K562 (cell line): ENCODE measurements around the gene BTAF1. TPM values are rescaled to one million over a fixed set of nuclear protein-coding genes. Genes with fewer than 3 reads are reported as not detected.

Experiments used
- ATAC-seq: fragments of 200-7000 bp; cut with Tn5 transposase; 3 replicates; pipeline ENCODE4 v1.9.1; 2020; ENCODE audit warnings: moderate library complexity
- BruUV-seq: library from RNA; stranded (reverse); fragments of 400-500 nt; replicated peaks from 2 replicates; lab custom pipeline; 2021; lab: Mats Ljungman, UMichigan
- CTCF ChIA-PET: fragments of 300-600 bp; formaldehyde crosslinking; extraction: SDS; loops from one replicate; lab custom pipeline; 2021; ENCODE audit warnings: low intra/inter-chr PET ratio; lab: Yijun Ruan, JAX
- POLR2A ChIA-PET: fragments of 300-600, 350-650 bp; sonication (Branson Sonifier 250); formaldehyde crosslinking; extraction: SDS; loops from one replicate; lab custom pipeline; 2021; ENCODE audit warnings: antibody characterized with exemption, inconsistent platforms; lab: Yijun Ruan, JAX
- DNase-seq, 4 experiments: peaks; one replicate each; pipeline versions ENCODE4 v3.0.0 to v3.0.0-alpha.2; 2011 to 2018; ENCODE audit warnings: low spot score in 3 of 4, mixed read lengths in 3 of 4; ENCODE audit errors: extremely low read depth in 1 of 4
- FAIRE-seq: peaks from 2 replicates; lab custom pipeline; 2011; peaks lifted over from hg19 to GRCh38; lab: Jason Lieb, UNC
- H2AFZ ChIP-seq: 2 replicates; pipeline ENCODE4 v1.6.0; 2011; ENCODE audit warnings: low read depth, low read length, control low read depth, inconsistent platforms
- H3K27ac ChIP-seq: fragments of 200-600 bp; 3 replicates; pipeline ENCODE4 v1.8.0; 2011; ENCODE audit warnings: low read depth, mild to moderate bottlenecking, control low read depth, inconsistent platforms, low read length, moderate library complexity, mixed read lengths; ENCODE audit errors: extremely low read depth
- H3K27me3 ChIP-seq, 2 experiments: fragments of 300-600 bp in 1 of 2; 2 replicates in 1 of 2; 3 replicates in 1 of 2; pipeline versions ENCODE4 v1.6.0 to v1.8.0; 2011; ENCODE audit warnings: inconsistent platforms in 2 of 2, low read length in 2 of 2, mild to moderate bottlenecking in 1 of 2, mixed read lengths in 1 of 2, moderate library complexity in 1 of 2; ENCODE audit not compliant: control insufficient read depth in 2 of 2, insufficient read depth in 2 of 2
- H3K36me3 ChIP-seq: fragments of 300-600 bp; 3 replicates; pipeline ENCODE4 v1.8.0; 2011; ENCODE audit warnings: mild to moderate bottlenecking, low read length, inconsistent platforms; ENCODE audit not compliant: control insufficient read depth, insufficient read depth
- H3K4me1 ChIP-seq, 2 experiments: fragments of 200-600 bp in 1 of 2; replicated peaks in 1 of 2; 2 replicates in 1 of 2; 3 replicates in 1 of 2; pipeline versions ENCODE4 v1.5.1 to v1.8.0; 2011; ENCODE audit warnings: inconsistent platforms in 2 of 2, low read length in 2 of 2, mild to moderate bottlenecking in 1 of 2, mixed read lengths in 1 of 2, moderate library complexity in 1 of 2; ENCODE audit not compliant: control insufficient read depth in 2 of 2, insufficient read depth in 2 of 2
- H3K4me2 ChIP-seq: 2 replicates; pipeline ENCODE4 v1.6.1; 2011; ENCODE audit warnings: low read length, control low read depth, inconsistent platforms, mixed read lengths; ENCODE audit not compliant: insufficient read depth
- H3K4me3 ChIP-seq: fragments of 200-600 bp; sonication (generic), shearing (Covaris generic); 2 replicates; pipeline ENCODE4 v1.5.1; 2016; ENCODE audit warnings: control low read depth, inconsistent platforms
- H3K79me2 ChIP-seq: fragments of 200-600 bp; 3 replicates; pipeline ENCODE4 v1.8.0; 2011; ENCODE audit warnings: low read length, inconsistent platforms; ENCODE audit not compliant: control insufficient read depth, insufficient read depth
- H3K9ac ChIP-seq, 2 experiments: 2 replicates each; pipeline versions ENCODE4 v1.6.0 to v1.6.1; 2011; ENCODE audit warnings: low read depth in 2 of 2, low read length in 2 of 2, control low read depth in 1 of 2, inconsistent platforms in 1 of 2, mild to moderate bottlenecking in 1 of 2, mixed read lengths in 1 of 2; ENCODE audit not compliant: insufficient read depth in 1 of 2
- H3K9me1 ChIP-seq: one replicate; pipeline ENCODE4 v1.6.0; 2011; ENCODE audit warnings: inconsistent platforms, mild to moderate bottlenecking, low read length, moderate library complexity; ENCODE audit not compliant: control insufficient read depth, insufficient read depth
- H3K9me3 ChIP-seq: replicated peaks from 2 replicates; pipeline ENCODE4 v1.5.1; 2011; ENCODE audit warnings: low read depth, low read length, inconsistent platforms; ENCODE audit not compliant: control insufficient read depth, insufficient read depth
- H4K20me1 ChIP-seq: replicated peaks from 2 replicates; pipeline ENCODE4 v1.6.1; 2011; ENCODE audit warnings: low read length, inconsistent platforms, mixed read lengths; ENCODE audit not compliant: control insufficient read depth, insufficient read depth
- EP300 ChIP-seq: IDR thresholded peaks from 2 replicates; pipeline ENCODE4 v1.6.1; 2012; ENCODE audit warnings: low read length, improper control_type of control experiment
- EZH2 ChIP-seq: IDR thresholded peaks from 2 replicates; pipeline ENCODE4 v1.6.1; 2012; ENCODE audit warnings: low read depth, mild to moderate bottlenecking, inconsistent platforms, low read length, borderline replicate concordance
- FUS ChIP-seq: fragments of 200-400 bp; formaldehyde crosslinking; optimal IDR thresholded peaks from 2 replicates; pipeline ENCODE3; 2017; ENCODE audit warnings: low read depth, low read length
- GATAD2A ChIP-seq: fragments of 450-650 bp; IDR thresholded peaks from 2 replicates; pipeline ENCODE4 v1.6.1; 2017
- GTF2E2 ChIP-seq: fragments of 200-800 bp; sonication (Bioruptor generic); IDR thresholded peaks from 2 replicates; pipeline ENCODE4 v1.6.1; 2016; ENCODE audit warnings: missing genetic modification characterization, missing compliant biosample characterization
- NCOA1 ChIP-seq: fragments of 450-650 bp; IDR thresholded peaks from 2 replicates; pipeline ENCODE4 v1.6.1; 2016; ENCODE audit warnings: low read depth
- PURB ChIP-seq: sonication (generic); formaldehyde crosslinking; IDR thresholded peaks from 2 replicates; pipeline ENCODE4 v1.9.0; 2021; ENCODE audit warnings: low read depth, mild to moderate bottlenecking, missing genetic modification reagents
- RBM22 ChIP-seq: fragments of 200-400 bp; formaldehyde crosslinking; IDR thresholded peaks from 2 replicates; pipeline ENCODE4 v1.6.1; 2018; ENCODE audit warnings: low read length, low read depth; ENCODE audit not compliant: poor library complexity, severe bottlenecking
- SOX6 ChIP-seq: fragments of 450-650 bp; IDR thresholded peaks from 2 replicates; pipeline ENCODE4 v1.6.1; 2014; ENCODE audit warnings: mild to moderate bottlenecking
- THRAP3 ChIP-seq: fragments of 450-650 bp; IDR thresholded peaks from 2 replicates; pipeline ENCODE4 v1.6.1; 2016; ENCODE audit warnings: mild to moderate bottlenecking, inconsistent platforms, borderline replicate concordance
- WGBS: fragments of 100-300 bp; shearing (Covaris generic); methylation state at CpG from one replicate; pipeline ENCODE4 v1.1.6; 2016; ENCODE audit warnings: low coverage, mixed read lengths; ENCODE audit not compliant: insufficient coverage; ENCODE audit errors: missing lambda C conversion rate; 5-methylcytosine and 5-hydroxymethylcytosine counted together
- in situ Hi-C: fragments of 300-500 bp; cut with MboI; formaldehyde crosslinking; loops from 4 replicates; pipeline ENCODE4 v1.15.0; 2018; ENCODE audit warnings: inconsistent platforms, mixed read lengths
- intact Hi-C: fragments of 100-400 bp; cut with micrococcal nuclease; formaldehyde crosslinking; loops from 2 replicates; pipeline ENCODE4 v1.14.2; 2022
- polyA plus RNA-seq, 8 experiments: library from polyadenylated mRNA; depleted of rRNA in 4 of 8; stranded (reverse) in 5 of 8; unstranded in 3 of 8; fragments of >200 nt; fragmentation: Nextera tagmentation in 2 of 8; fragmentation: Illumina TruSeq in 1 of 8; extraction: Ambion mirVana in 2 of 8; extraction: Trizol in 1 of 8; gene quantifications; 2 replicates each; pipeline versions ENCODE4 v1.2.1 to v1.2.3, GENCODE V29; 2011 to 2014; ENCODE audit warnings: inconsistent platforms in 1 of 8, missing spikeins in 1 of 8
- total RNA-seq, 7 experiments: library from RNA; depleted of rRNA in 6 of 7; stranded (reverse); fragments of >200 nt in 6 of 7; fragmentation: Illumina TruSeq in 2 of 7; extraction: Trizol in 2 of 7; gene quantifications; 2 replicates each; pipeline versions ENCODE4 v1.2.1 to v1.2.3, GENCODE V29; 2011 to 2021; ENCODE audit warnings: low replicate concordance in 1 of 7
- TF ChIP-seq, protein P1 (sequence below): fragments of 250-450 bp; sonication (Bioruptor Pico); IDR thresholded peaks from 2 replicates; pipeline ENCODE4 v1.5.0; 2021; ENCODE audit warnings: mild to moderate bottlenecking, moderate library complexity
- TF ChIP-seq, protein P2 (sequence below): fragments of 250-450 bp; sonication (Bioruptor Pico); IDR thresholded peaks from 2 replicates; pipeline ENCODE4 v1.4.0; 2020; ENCODE audit warnings: mild to moderate bottlenecking, moderate library complexity
- TF ChIP-seq, protein P3 (sequence below): fragments of 450-650 bp; IDR thresholded peaks from 2 replicates; pipeline ENCODE4 v1.6.1; 2017; ENCODE audit warnings: antibody characterized with exemption, mild to moderate bottlenecking

Gene BTAF1
- total and polyA plus RNA-seq, 9 of the 15 experiments (the other 6 are each of a cell fraction or from before 2014, with no cell fraction given): 6.6 to 70.7 (median 30.5) TPM

DNA sequence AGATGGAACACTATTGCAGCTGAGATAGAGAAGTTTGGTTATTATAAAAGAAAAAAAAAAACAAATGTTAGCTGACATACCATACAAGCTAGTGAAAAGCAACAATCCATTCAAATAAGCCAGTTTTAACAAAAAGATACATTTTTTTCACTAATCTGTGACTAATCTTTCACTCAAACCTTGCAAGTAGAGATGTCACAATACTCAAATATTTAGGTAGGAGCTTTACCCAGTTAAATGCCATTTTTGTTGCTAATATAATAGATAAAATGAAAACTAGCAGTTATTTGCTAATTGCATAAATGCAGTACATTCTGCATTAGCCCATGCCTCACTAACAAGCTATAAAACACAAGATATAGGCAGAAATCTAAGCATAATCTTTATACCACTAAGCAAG, 123.6 kb downstream of the BTAF1 start (continued):
- TF ChIP-seq, protein P1, sequence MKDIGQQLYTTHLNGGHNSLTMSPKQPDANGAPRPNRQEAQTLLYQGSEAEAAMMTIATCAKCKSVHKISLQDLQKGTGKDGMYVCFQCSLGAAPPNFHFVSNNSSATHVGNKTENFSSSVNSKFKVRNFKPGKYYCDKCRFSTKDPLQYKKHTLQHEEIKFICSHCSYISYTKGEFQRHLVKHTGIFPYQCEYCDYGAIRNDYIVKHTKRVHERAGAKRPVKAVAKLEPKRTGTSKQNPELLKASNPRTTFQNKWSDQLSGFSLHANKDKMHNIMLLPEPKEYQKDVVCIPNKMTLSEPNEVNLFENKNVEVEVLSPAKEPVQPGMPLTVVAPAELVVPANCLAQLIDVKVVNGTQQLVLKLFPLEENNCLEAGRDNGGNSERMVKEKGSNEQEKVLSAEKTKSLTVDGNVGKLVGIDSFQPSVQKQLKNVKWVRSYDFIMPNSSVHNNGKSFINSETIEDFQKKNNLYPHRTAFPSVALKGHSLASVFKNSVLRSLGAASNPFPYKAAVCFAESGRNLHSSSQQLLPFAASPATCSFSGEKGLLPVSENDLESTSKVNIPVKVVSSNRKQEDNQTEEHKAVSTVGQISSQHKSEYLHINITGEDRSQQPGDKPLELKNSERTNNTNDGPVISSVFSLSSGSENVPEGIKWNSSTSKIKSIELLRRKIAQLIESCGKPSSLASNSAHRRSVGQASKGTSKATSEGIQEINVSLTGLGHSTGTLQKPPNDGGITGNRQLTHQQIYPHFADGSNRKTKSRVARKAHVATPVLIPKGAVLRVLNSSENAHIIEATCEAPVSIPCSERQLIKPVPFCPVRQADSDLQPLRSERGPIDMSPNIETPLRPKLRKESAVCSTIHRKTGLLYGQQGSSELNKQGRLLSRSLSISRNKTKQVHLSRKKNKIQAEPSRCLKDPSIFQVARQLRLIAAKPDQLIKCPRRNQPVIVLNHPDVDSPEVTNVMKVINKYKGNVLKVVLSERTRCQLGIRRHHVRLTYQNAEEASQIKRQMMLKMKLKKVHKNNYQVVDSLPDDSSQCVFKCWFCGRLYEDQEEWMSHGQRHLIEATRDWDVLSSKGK (CRISPR knock-in tag): no peak
- no peak for TF ChIP-seq SOX6
- TF ChIP-seq, protein P2, sequence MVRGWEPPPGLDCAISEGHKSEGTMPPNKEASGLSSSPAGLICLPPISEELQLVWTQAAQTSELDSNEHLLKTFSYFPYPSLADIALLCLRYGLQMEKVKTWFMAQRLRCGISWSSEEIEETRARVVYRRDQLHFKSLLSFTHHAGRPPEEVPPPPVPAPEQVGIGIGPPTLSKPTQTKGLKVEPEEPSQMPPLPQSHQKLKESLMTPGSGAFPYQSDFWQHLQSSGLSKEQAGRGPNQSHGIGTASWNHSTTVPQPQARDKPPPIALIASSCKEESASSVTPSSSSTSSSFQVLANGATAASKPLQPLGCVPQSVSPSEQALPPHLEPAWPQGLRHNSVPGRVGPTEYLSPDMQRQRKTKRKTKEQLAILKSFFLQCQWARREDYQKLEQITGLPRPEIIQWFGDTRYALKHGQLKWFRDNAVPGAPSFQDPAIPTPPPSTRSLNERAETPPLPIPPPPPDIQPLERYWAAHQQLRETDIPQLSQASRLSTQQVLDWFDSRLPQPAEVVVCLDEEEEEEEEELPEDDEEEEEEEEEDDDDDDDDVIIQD: no peak
- TF ChIP-seq, all 486 proteins: peak for 0

DNA sequence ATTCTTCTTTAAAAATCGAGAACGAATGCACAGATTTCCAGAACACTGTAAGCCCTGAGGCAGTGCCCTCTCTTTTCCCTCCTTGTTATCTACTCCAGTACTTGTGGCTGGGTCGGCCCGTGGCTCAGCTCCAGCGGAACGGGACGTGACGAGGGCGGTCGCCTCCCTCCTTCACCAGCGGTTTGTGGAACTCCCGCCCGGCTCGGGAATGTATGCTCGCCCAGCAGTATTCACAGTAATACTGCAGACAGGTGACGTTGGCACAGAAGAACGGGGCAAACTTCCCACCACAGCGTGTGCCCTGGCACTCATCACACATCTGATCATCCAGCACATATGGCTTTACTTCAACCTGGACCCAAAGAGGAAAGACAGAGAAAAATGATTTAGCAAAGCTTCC, 128.5 kb downstream of the BTAF1 start:
- ATAC-seq (no peak), FAIRE-seq (no peak), DNase-seq (no peak)
- Histone ChIP-seq H3K9me1 (no peaks in the 10 kb centered on the region), H3K79me2 (no peaks in the 10 kb centered on the region), H3K27ac (no peak overlapping the region), H3K27me3 (no peaks in the 10 kb centered on the region), H3K4me1 (peaks cover 0 to 3% of the 10 kb centered on the region in 2 experiments; a peak in 1 of 5 replicates), H3K9ac (no peak overlapping the region), H3K4me2 (no peak overlapping the region), H2AFZ (no peak overlapping the region), H3K4me3 (no peak overlapping the region), H4K20me1 (no peaks in the 10 kb centered on the region), H3K36me3 (no peaks in the 10 kb centered on the region; the same call in 2 of the 3 replicates), H3K9me3 (no peaks in the 10 kb centered on the region)
- in situ Hi-C loops (no loop called here), intact Hi-C loops (no loop called here)
- ChIA-PET POLR2A (interaction anchor here (0.6 kb wide), 1 partner anchor 403 kb away, joined by 3 read pairs; no protein-coding TSS in a partner anchor), CTCF (no interaction called here)
- BruUV-seq: no TSS peak
- WGBS: 48% methylated on average over 11 of the region's 18 CpGs
- TF ChIP-seq FUS (no peak), GATAD2A (no peak), NCOA1 (no peak), EZH2 (no peak), GTF2E2 (tag) (no peak), RBM22 (no peak), PURB (no peak), THRAP3 (no peak), EP300 (no peak)
- TF ChIP-seq, protein P3, sequence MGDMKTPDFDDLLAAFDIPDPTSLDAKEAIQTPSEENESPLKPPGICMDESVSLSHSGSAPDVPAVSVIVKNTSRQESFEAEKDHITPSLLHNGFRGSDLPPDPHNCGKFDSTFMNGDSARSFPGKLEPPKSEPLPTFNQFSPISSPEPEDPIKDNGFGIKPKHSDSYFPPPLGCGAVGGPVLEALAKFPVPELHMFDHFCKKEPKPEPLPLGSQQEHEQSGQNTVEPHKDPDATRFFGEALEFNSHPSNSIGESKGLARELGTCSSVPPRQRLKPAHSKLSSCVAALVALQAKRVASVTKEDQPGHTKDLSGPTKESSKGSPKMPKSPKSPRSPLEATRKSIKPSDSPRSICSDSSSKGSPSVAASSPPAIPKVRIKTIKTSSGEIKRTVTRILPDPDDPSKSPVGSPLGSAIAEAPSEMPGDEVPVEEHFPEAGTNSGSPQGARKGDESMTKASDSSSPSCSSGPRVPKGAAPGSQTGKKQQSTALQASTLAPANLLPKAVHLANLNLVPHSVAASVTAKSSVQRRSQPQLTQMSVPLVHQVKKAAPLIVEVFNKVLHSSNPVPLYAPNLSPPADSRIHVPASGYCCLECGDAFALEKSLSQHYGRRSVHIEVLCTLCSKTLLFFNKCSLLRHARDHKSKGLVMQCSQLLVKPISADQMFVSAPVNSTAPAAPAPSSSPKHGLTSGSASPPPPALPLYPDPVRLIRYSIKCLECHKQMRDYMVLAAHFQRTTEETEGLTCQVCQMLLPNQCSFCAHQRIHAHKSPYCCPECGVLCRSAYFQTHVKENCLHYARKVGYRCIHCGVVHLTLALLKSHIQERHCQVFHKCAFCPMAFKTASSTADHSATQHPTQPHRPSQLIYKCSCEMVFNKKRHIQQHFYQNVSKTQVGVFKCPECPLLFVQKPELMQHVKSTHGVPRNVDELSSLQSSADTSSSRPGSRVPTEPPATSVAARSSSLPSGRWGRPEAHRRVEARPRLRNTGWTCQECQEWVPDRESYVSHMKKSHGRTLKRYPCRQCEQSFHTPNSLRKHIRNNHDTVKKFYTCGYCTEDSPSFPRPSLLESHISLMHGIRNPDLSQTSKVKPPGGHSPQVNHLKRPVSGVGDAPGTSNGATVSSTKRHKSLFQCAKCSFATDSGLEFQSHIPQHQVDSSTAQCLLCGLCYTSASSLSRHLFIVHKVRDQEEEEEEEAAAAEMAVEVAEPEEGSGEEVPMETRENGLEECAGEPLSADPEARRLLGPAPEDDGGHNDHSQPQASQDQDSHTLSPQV: no peak
